ENCODE results near the gene ST3GAL4.
"Not testable (repeated sequence)": the region's sequence is repeated elsewhere in the genome, so short reads cannot be mapped to it uniquely, and the experiment has no call there.

Gene ST3GAL4

GRCh38 chr11:126331286-126331685 is 24.2 kb upstream of the ST3GAL4 start:
- DNase-seq, result no peak

- DNase-seq, result no peak
Measured at GRCh38 chr11:126332221-126332711, 23.2 kb upstream of the ST3GAL4 start.

- DNase-seq, result no peak
Measured at GRCh38 chr11:126333142-126333541, 22.3 kb upstream of the ST3GAL4 start.

- DNase-seq, result no peak
Measured at GRCh38 chr11:126334659-126335462, 20.6 kb upstream of the ST3GAL4 start.

- no peak for DNase-seq
Measured at GRCh38 chr11:126335463-126335760, 20.1 kb upstream of the ST3GAL4 start.

GRCh38 chr11:126336138-126336541 is 19.3 kb upstream of the ST3GAL4 start:
- no peak for DNase-seq

- no peak for DNase-seq
Measured at GRCh38 chr11:126336671-126337101, 18.8 kb upstream of the ST3GAL4 start.

- DNase-seq, result no peak
Measured at GRCh38 chr11:126337126-126337473, 18.4 kb upstream of the ST3GAL4 start.

- DNase-seq, result no peak
Measured at GRCh38 chr11:126337474-126338241, 17.8 kb upstream of the ST3GAL4 start.

- DNase-seq, result no peak
Measured at GRCh38 chr11:126338346-126339055, 17.0 kb upstream of the ST3GAL4 start.

GRCh38 chr11:126339073-126339862 is 16.2 kb upstream of the ST3GAL4 start:
- DNase-seq, result no peak

- DNase-seq, result no peak
Measured at GRCh38 chr11:126339863-126340434, 15.5 kb upstream of the ST3GAL4 start.

- no peak for DNase-seq
Measured at GRCh38 chr11:126340960-126341606, 14.4 kb upstream of the ST3GAL4 start.

GRCh38 chr11:126341760-126342161 is 13.7 kb upstream of the ST3GAL4 start:
- DNase-seq, result no peak

GRCh38 chr11:126343051-126343450 is 12.4 kb upstream of the ST3GAL4 start:
- DNase-seq, result no peak

GRCh38 chr11:126344141-126345080 is 11.1 kb upstream of the ST3GAL4 start:
- no peak for DNase-seq

- no peak for DNase-seq
Measured at GRCh38 chr11:126345283-126345682, 10.2 kb upstream of the ST3GAL4 start.

GRCh38 chr11:126345759-126346585 is 9.5 kb upstream of the ST3GAL4 start:
- DNase-seq, result no peak

GRCh38 chr11:126346586-126346940 is 8.9 kb upstream of the ST3GAL4 start:
- no peak for DNase-seq

GRCh38 chr11:126346946-126347345 is 8.5 kb upstream of the ST3GAL4 start:
- not testable (repeated sequence) for DNase-seq
